Pancreas (tissue), 10 donors: Measurements from ENCODE around the gene TRPM5. TPM values are rescaled to one million over a fixed set of nuclear protein-coding genes. Genes with fewer than 3 reads are reported as not detected.

Experiments
- ATAC-seq, 4 donors: fragments of 200-7000 bp; cut with Tn5 transposase; one replicate each; pipeline versions ENCODE4 v1.8.0 to v1.9.1; 2020; ENCODE audit warnings: mild to moderate bottlenecking in 4 of 4, moderate library complexity in 4 of 4
- DNase-seq, 6 donors: peaks; one replicate each; pipeline ENCODE4 v3.0.0-alpha.2; 2020
- FAIRE-seq: peaks from 2 replicates; lab custom pipeline; 2012; peaks lifted over from hg19 to GRCh38; lab: Jason Lieb, UNC
- H3K27ac ChIP-seq, 4 donors: fragments of 200-600 bp; sonication (generic); 1 replicate in 3 of 4; 2 replicates in 1 of 4; pipeline versions ENCODE4 v1.5.0 to v1.8.0; 2020
- H3K27me3 ChIP-seq, 4 donors: fragments of 200-600 bp; one replicate each; pipeline ENCODE4 v1.8.0; 2021
- H3K36me3 ChIP-seq, 3 donors: fragments of 200-600 bp; sonication (generic) in 1 of 3; one replicate each; pipeline versions ENCODE4 v1.5.0 to v1.8.0; 2020 to 2021
- H3K4me1 ChIP-seq, 3 donors: fragments of 200-600 bp; one replicate each; pipeline ENCODE4 v1.8.0; 2021
- H3K4me3 ChIP-seq, 4 donors: fragments of 200-600 bp; sonication (generic) in 2 of 4; one replicate each; pipeline versions ENCODE4 v1.5.0 to v1.8.0; 2020 to 2021
- H3K9me3 ChIP-seq, 4 donors: fragments of 200-600 bp; one replicate each; pipeline ENCODE4 v1.8.0; 2021
- WGBS, 2 donors: extraction: QIAGEN DNeasy Blood & Tissue Kit; methylation state at CpG; one replicate each; pipeline ENCODE4 v1.1.7; 2013; 5-methylcytosine and 5-hydroxymethylcytosine counted together
- intact Hi-C, 3 donors: fragments of 100-400 bp; cut with DNase I; formaldehyde crosslinking; loops; one replicate each; pipeline versions ENCODE4 v1.11.1 to v1.14.2; 2022
- polyA plus RNA-seq, 2 donors: library from polyadenylated mRNA; stranded (reverse); fragments of 200-250 nt; gene quantifications; one replicate each; pipeline ENCODE4 v1.2.3, GENCODE V29; 2013
- total RNA-seq, 6 donors: library from RNA; stranded (reverse); fragmentation: NEBNext Ultra II Directional in 4 of 6; extraction: Animal tissue kit (Norgen Biotek cat#: 25700) in 4 of 6; gene quantifications; one replicate each; pipeline versions ENCODE4 v1.2.1 to v1.2.4, GENCODE V29; 2021 to 2023
- TF ChIP-seq, protein P1 (sequence below), 4 donors: fragments of 200-600 bp; sonication (generic) in 3 of 4; IDR thresholded peaks; one replicate each; pipeline versions ENCODE4 v1.5.0 to v1.8.0; 2021; ENCODE audit warnings: antibody characterized with exemption in 4 of 4
- donor health status: healthy with polysubstance abuse.
- donor health status: DM: no; HTN: no; CAD: no; lungs with moderate emphysema.
- donor health status: DM: no; HTN: no; CAD: no.
- donor health status: control.
- donor health status: control.
- donor health status: Bipolar disorder and iron deficiency.
- donor health status: DM: yes; HTN: yes; CAD: no.
- donor health status: DM: no; HTN: no; CAD: no.
- donor health status: DM: no; HTN: no; CAD: no.
- donor health status: DM: yes; HTN: yes; CAD: no.

The TRPM5 gene
- total and polyA plus RNA-seq, 8 donors: 0.51 to 4.8 (median 1.2) TPM

DNA sequence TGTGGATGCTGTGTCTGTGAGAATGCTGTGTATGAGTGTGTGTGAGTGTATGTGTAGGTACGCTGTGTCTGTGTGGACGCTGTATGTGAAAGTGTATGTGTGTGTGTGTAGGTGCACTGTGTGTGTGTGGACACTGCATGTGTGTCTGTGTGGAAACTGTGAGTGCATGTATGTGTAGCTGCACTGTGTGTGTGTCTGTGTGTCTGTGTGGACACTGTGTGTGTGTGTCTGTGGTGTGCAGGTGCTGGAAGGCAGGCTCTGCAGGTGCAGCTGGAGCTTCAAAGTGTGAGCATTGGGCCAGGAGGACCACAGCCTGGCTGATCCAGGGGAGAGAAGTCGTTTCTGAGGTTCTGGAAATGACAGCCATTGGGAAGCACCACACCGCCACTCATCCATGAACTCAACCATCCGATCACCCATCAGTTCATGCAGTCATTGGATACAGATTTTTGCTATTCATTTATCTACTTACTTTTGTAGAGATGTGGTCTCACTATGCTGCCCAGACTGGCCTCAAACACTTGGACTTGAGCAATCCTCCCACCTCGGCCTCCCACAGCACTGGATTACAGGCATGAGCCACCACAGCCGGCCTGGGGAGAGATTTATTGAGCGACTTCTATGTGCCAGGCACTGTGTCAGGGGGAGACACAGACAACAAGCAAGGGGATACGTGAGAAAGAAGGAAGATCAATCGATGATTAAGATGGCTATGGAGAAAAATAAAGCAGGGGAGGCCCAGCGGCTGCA is 9.6 kb downstream of the TRPM5 start:
- Histone ChIP-seq H3K36me3 (no peaks in the 10 kb centered on the region), H3K9me3 (no peaks in the 10 kb centered on the region), H3K4me1 (no peaks in the 10 kb centered on the region), H3K27ac (no peak overlapping the region), H3K4me3 (no peak overlapping the region), H3K27me3 (no peaks in the 10 kb centered on the region)
- TF ChIP-seq, protein P1, sequence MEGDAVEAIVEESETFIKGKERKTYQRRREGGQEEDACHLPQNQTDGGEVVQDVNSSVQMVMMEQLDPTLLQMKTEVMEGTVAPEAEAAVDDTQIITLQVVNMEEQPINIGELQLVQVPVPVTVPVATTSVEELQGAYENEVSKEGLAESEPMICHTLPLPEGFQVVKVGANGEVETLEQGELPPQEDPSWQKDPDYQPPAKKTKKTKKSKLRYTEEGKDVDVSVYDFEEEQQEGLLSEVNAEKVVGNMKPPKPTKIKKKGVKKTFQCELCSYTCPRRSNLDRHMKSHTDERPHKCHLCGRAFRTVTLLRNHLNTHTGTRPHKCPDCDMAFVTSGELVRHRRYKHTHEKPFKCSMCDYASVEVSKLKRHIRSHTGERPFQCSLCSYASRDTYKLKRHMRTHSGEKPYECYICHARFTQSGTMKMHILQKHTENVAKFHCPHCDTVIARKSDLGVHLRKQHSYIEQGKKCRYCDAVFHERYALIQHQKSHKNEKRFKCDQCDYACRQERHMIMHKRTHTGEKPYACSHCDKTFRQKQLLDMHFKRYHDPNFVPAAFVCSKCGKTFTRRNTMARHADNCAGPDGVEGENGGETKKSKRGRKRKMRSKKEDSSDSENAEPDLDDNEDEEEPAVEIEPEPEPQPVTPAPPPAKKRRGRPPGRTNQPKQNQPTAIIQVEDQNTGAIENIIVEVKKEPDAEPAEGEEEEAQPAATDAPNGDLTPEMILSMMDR (IDR thresholded peaks at IDR 0.05): no peak
- DNase-seq: peak in 2 of 6 donors; percentile 9 to 24
- FAIRE-seq: no peak
- intact Hi-C loops: loop anchor here in 1 of 3 donors (10.0 kb wide), 2 partner anchors 80 to 460 kb away; no protein-coding TSS in a partner anchor
- no peak for ATAC-seq
- WGBS, 2 donors: 76 to 87% methylated on average over 11 of the region's 11 CpGs

- no peaks in the 10 kb centered on the region for H3K27me3 ChIP-seq
- no peaks in the 10 kb centered on the region for H3K9me3 ChIP-seq
- H3K27ac ChIP-seq: no peak overlapping the region
- no peaks in the 10 kb centered on the region for H3K36me3 ChIP-seq
- no peak overlapping the region for H3K4me3 ChIP-seq
- TF ChIP-seq, protein P1 (IDR thresholded peaks at IDR 0.05): no peak
- no peaks in the 10 kb centered on the region for H3K4me1 ChIP-seq
- 89 to 91% methylated on average over 8 of the region's 8 CpGs for WGBS, 2 donors
- FAIRE-seq (no peak), ATAC-seq (no peak), DNase-seq (peak in 2 of 6 donors; percentile 10 to 40)
- intact Hi-C loops: loop anchor here in 1 of 3 donors (10.0 kb wide), 2 partner anchors 81 to 461 kb away; no protein-coding TSS in a partner anchor
These were observed 10.3 kb downstream of the TRPM5 start for GRCh38 chr11:2434008-2434407.

DNA sequence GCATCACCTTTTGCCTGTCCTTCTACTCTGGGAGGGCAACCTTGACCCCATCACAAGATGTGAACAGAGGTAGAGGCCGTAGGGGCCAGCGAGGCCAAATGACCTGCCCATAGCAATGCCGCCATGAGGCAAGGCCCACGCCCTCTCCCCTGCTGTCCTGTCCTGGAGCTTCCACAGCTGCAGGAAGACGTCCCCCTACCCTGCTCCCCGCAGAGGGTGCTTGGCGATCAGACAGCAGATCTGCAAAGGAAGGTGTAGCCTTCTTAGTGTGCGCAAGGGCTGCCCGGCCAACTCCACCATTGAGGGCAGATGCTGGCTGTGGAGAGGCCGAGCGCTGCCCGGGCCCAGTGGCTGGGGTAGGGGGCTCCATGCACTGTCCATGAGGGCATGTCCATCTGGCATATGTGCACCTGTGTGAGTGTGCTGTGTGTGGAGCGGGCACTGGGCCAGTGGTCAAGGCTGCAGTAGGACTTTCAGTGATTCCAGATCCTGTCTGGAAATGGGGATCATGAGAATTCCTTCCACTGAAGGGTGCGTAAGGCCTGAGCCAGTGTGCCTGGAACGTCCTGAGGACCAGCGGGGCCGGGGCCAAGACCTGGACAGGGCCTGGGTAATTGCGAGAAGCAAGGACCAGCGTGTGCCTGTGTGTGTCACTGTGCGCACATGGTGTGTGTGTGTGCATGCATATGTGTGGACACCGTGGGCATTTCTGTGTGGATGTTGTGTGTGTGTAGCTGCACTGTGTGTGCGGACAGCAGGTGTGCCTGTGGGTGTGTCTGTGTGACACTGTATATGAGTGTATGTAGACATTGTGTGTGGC is 11.0 kb downstream of the TRPM5 start:
- no peaks in the 10 kb centered on the region for H3K4me1 ChIP-seq
- DNase-seq: peak in 3 of 6 donors; percentile 21 to 52 (median 41)
- H3K9me3 ChIP-seq: no peaks in the 10 kb centered on the region
- no peak for FAIRE-seq
- H3K27me3 ChIP-seq: no peaks in the 10 kb centered on the region
- no peak overlapping the region for H3K4me3 ChIP-seq
- TF ChIP-seq, protein P1 (IDR thresholded peaks at IDR 0.05): no peak
- no peaks in the 10 kb centered on the region for H3K36me3 ChIP-seq
- intact Hi-C loops: loop anchor here in 1 of 3 donors (10.0 kb wide), 2 partner anchors 81 to 461 kb away; no protein-coding TSS in a partner anchor
- H3K27ac ChIP-seq: no peak overlapping the region
- 89 to 95% methylated on average over 22 of the region's 22 CpGs for WGBS, 2 donors
- peak in 1 of 4 donors; percentile 8 for ATAC-seq

DNA sequence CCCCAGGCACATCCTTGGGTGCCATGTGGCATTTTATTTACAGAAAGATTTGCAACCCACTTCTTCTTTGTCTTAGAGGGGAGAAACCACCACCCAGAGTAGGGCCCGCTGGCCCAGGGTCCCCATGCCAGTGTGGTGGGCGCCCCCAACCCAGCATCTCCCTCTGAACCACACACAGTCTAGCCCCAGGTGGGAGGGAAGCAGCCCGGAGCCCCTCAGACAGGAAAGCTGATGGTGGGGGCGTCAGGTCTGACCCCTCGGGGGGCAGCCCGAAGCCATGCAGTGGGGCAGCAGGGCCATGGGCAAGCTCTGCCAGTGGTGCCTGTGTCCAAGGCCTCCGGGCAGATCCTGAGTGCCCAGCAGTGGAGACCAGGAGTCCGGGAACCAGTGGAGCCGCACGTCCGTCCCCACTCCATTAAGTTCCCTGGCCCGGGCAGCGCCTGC is 11.7 kb downstream of the TRPM5 start:
- ATAC-seq: no peak
- WGBS, 2 donors: 83 to 92% methylated on average over 13 of the region's 13 CpGs
- intact Hi-C loops: loop anchor here in 1 of 3 donors (10.0 kb wide), 2 partner anchors 82 to 462 kb away; no protein-coding TSS in a partner anchor
- no peaks in the 10 kb centered on the region for H3K9me3 ChIP-seq
- FAIRE-seq: no peak
- TF ChIP-seq, protein P1 (IDR thresholded peaks at IDR 0.05): no peak
- H3K4me1 ChIP-seq: no peaks in the 10 kb centered on the region
- no peak overlapping the region for H3K4me3 ChIP-seq
- DNase-seq: peak in 3 of 6 donors; percentile 19 to 64 (median 40)
- no peaks in the 10 kb centered on the region for H3K36me3 ChIP-seq
- H3K27me3 ChIP-seq: no peaks in the 10 kb centered on the region
- no peak overlapping the region for H3K27ac ChIP-seq
